Left hindlimb (tissue), 1 donor: Measurements from ENCODE around the gene PRKCA.
"Not testable (repeated sequence)": the region's sequence is repeated elsewhere in the genome, so short reads cannot be mapped to it uniquely, and the experiment has no call there.

Experiments used
- DNase-seq: peaks from one replicate; pipeline ENCODE4 v3.0.0-alpha.2; 2018

PRKCA gene

GRCh38 chr17:66702106-66702936 is 399.9 kb downstream of the PRKCA start:
- no peak for DNase-seq

- DNase-seq = no peak
These were observed 402.6 kb downstream of the PRKCA start for GRCh38 chr17:66704858-66705520.

- no peak for DNase-seq
These were observed 404.5 kb downstream of the PRKCA start for GRCh38 chr17:66706851-66707450.

- DNase-seq = no peak
These were observed 409.0 kb downstream of the PRKCA start for GRCh38 chr17:66711401-66711800.

- DNase-seq = no peak
These were observed 409.5 kb downstream of the PRKCA start for GRCh38 chr17:66711881-66712321.

GRCh38 chr17:66712453-66712852 is 410.0 kb downstream of the PRKCA start:
- no peak for DNase-seq

GRCh38 chr17:66713021-66713532 is 410.7 kb downstream of the PRKCA start:
- DNase-seq = not testable (repeated sequence)

- DNase-seq = no peak
These were observed 411.2 kb downstream of the PRKCA start for GRCh38 chr17:66713533-66714042.

- no peak for DNase-seq
These were observed 411.9 kb downstream of the PRKCA start for GRCh38 chr17:66714046-66715023.

GRCh38 chr17:66715076-66715675 is 412.8 kb downstream of the PRKCA start:
- no peak for DNase-seq

GRCh38 chr17:66715745-66716156 is 413.3 kb downstream of the PRKCA start:
- DNase-seq = no peak

- DNase-seq = peak; percentile 65
These were observed 414.0 kb downstream of the PRKCA start for GRCh38 chr17:66716236-66717026.

GRCh38 chr17:66717641-66718058 is 415.2 kb downstream of the PRKCA start:
- DNase-seq = no peak

- DNase-seq = no peak
These were observed 417.6 kb downstream of the PRKCA start for GRCh38 chr17:66720027-66720426.

GRCh38 chr17:66720567-66720966 is 418.2 kb downstream of the PRKCA start:
- DNase-seq = no peak

GRCh38 chr17:66722341-66722740 is 419.9 kb downstream of the PRKCA start:
- DNase-seq = no peak

GRCh38 chr17:66724581-66725341 is 422.3 kb downstream of the PRKCA start:
- DNase-seq = peak; percentile 69

- DNase-seq = not testable (repeated sequence)
These were observed 423.0 kb downstream of the PRKCA start for GRCh38 chr17:66725438-66725837.

- no peak for DNase-seq
These were observed 423.5 kb downstream of the PRKCA start for GRCh38 chr17:66725956-66726355.

GRCh38 chr17:66726371-66726770 is 424.0 kb downstream of the PRKCA start:
- no peak for DNase-seq
